Endodermal cell (in vitro differentiated cells): ENCODE measurements around the gene FUBP3. TPM values are rescaled to one million over a fixed set of nuclear protein-coding genes. Genes with fewer than 3 reads are reported as not detected.

Experiments
- DNase-seq: peaks from one replicate; pipeline ENCODE4 v3.0.0-alpha.2; 2017
- H3K27ac ChIP-seq: 2 replicates; pipeline ENCODE4 v1.5.1; 2013; ENCODE audit warnings: mild to moderate bottlenecking, low read depth, low read length, moderate library complexity
- H3K27me3 ChIP-seq: 2 replicates; pipeline ENCODE4 v1.6.1; 2013; ENCODE audit warnings: mild to moderate bottlenecking, low read length, moderate library complexity; ENCODE audit not compliant: insufficient read depth, control insufficient read depth, poor library complexity, severe bottlenecking
- H3K36me3 ChIP-seq: 2 replicates; pipeline ENCODE4 v1.7.0; 2013; ENCODE audit warnings: mild to moderate bottlenecking, low read length, moderate library complexity; ENCODE audit not compliant: control insufficient read depth, insufficient read depth
- H3K4me1 ChIP-seq: one replicate; pipeline ENCODE4 v1.7.0; 2013; ENCODE audit warnings: low read length; ENCODE audit not compliant: control insufficient read depth, insufficient read depth
- H3K4me3 ChIP-seq: 2 replicates; pipeline ENCODE4 v1.5.1; 2013; ENCODE audit warnings: mild to moderate bottlenecking, low read length, moderate library complexity
- H3K9ac ChIP-seq: 2 replicates; pipeline ENCODE4 v1.6.1; 2013; ENCODE audit warnings: mild to moderate bottlenecking, low read length, moderate library complexity; ENCODE audit not compliant: poor library complexity, severe bottlenecking; ENCODE audit errors: extremely low read depth
- H3K9me3 ChIP-seq: 2 replicates; pipeline ENCODE4 v1.6.1; 2013; ENCODE audit warnings: mild to moderate bottlenecking, low read length, moderate library complexity; ENCODE audit not compliant: control insufficient read depth
- H3K27ac Mint-ChIP-seq: 2 replicates; pipeline ENCODE4 v1.8.0; 2020; ENCODE audit warnings: mixed read lengths
- H3K27me3 Mint-ChIP-seq: 2 replicates; pipeline ENCODE4 v1.8.0; 2021; ENCODE audit warnings: mild to moderate bottlenecking, mixed read lengths; ENCODE audit not compliant: insufficient read depth
- H3K36me3 Mint-ChIP-seq: 2 replicates; pipeline ENCODE4 v1.8.0; 2020; ENCODE audit warnings: low read depth, mixed read lengths
- H3K4me1 Mint-ChIP-seq: 2 replicates; pipeline ENCODE4 v1.8.0; 2020; ENCODE audit warnings: mixed read lengths
- H3K4me3 Mint-ChIP-seq: 2 replicates; pipeline ENCODE4 v1.8.0; 2020; ENCODE audit warnings: mild to moderate bottlenecking, moderate library complexity, mixed read lengths
- H3K9me3 Mint-ChIP-seq: 2 replicates; pipeline ENCODE4 v1.8.0; 2020; ENCODE audit warnings: mild to moderate bottlenecking, mixed read lengths
- CTCF ChIP-seq: fragments of 200-600 bp; sonication (generic); conservative IDR thresholded peaks from 2 replicates; pipeline ENCODE4 v1.5.0; 2021; ENCODE audit warnings: antibody characterized with exemption, mild to moderate bottlenecking
- WGBS, 2 experiments: methylation state at CpG; one replicate each; pipeline versions ENCODE4 v1.1.5 to v1.1.7; 2013; ENCODE audit warnings: missing lambda C conversion rate in 2 of 2, mixed read lengths in 1 of 2; ENCODE audit not compliant: insufficient coverage in 1 of 2, insufficient read length in 1 of 2; 5-methylcytosine and 5-hydroxymethylcytosine counted together
- total RNA-seq, 2 donors: library from RNA; stranded (reverse); fragmentation: NEBNext Ultra II Directional in 1 of 2; extraction: Animal tissue kit (Norgen Biotek cat#: 25700) in 1 of 2; gene quantifications; 2 replicates in 1 of 2; 3 replicates in 1 of 2; pipeline ENCODE4 v1.2.1, GENCODE V29; 2021

The FUBP3 gene
- total RNA-seq, 2 donors from 2014 or later, result 74.3 to 76.3 TPM

DNA sequence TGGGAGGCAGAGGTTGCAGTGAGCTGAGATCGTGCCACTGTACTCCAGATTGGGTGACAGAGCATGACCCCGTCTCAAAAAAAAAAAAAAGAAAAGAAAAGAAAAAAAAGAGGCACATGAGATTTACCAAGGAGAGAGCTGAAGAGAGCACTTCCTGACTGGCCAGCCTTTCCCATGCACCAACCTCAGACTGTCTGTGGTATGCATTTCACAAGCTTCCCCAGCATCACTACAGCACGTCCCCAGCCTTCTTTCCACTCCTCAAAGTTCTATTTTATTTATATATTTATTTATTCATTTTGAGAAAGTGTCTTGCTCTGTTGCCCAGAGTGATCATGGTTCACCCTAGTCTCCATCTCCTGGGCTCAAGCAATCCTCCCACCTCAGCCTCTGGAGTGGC lies 13.6 kb upstream of the FUBP3 start:
- Histone ChIP-seq H3K27ac (no peak overlapping the region), H3K9ac (no peak overlapping the region), H3K36me3 (no peaks in the 10 kb centered on the region), H3K4me1 (no peaks in the 10 kb centered on the region), H3K27me3 (no peaks in the 10 kb centered on the region), H3K9me3 (no peaks in the 10 kb centered on the region), H3K4me3 (no peak overlapping the region)
- WGBS, 2 experiments, result 93 to 100% methylated on average over 2 of the region's 3 CpGs
- H3K27me3 Mint-ChIP-seq, result peaks cover 12% of the 10 kb centered on the region
- peaks cover 2% of the 10 kb centered on the region for H3K9me3 Mint-ChIP-seq
- no peak overlapping the region for H3K4me3 Mint-ChIP-seq
- H3K27ac Mint-ChIP-seq, result no peak overlapping the region
- no peak for TF ChIP-seq CTCF
- H3K36me3 Mint-ChIP-seq, result no peaks in the 10 kb centered on the region
- no peaks in the 10 kb centered on the region for H3K4me1 Mint-ChIP-seq
- DNase-seq, result no peak

- no peaks in the 10 kb centered on the region for H3K36me3 Mint-ChIP-seq
- WGBS, 2 experiments, result 89% methylated on average over 8 to 10 of the region's 10 CpGs
- peaks cover 4% of the 10 kb centered on the region for H3K27me3 Mint-ChIP-seq
- H3K27ac Mint-ChIP-seq, result no peak overlapping the region
- no peaks in the 10 kb centered on the region for H3K4me1 ChIP-seq
- H3K4me1 Mint-ChIP-seq, result no peaks in the 10 kb centered on the region
- H3K9ac ChIP-seq, result no peak overlapping the region
- no peak overlapping the region for H3K4me3 ChIP-seq
- no peak for TF ChIP-seq CTCF
- no peak for DNase-seq
- H3K27ac ChIP-seq, result no peak overlapping the region
- no peaks in the 10 kb centered on the region for H3K9me3 ChIP-seq
- no peaks in the 10 kb centered on the region for H3K9me3 Mint-ChIP-seq
- no peaks in the 10 kb centered on the region for H3K36me3 ChIP-seq
- no peak overlapping the region for H3K4me3 Mint-ChIP-seq
- peaks cover 2% of the 10 kb centered on the region for H3K27me3 ChIP-seq
Observed at GRCh38 chr9:130570208-130570607, 9.2 kb upstream of the FUBP3 start.

- no peaks in the 10 kb centered on the region for H3K36me3 Mint-ChIP-seq
- TF ChIP-seq CTCF, result no peak
- no peaks in the 10 kb centered on the region for H3K9me3 Mint-ChIP-seq
- Histone ChIP-seq H3K27ac (no peak overlapping the region), H3K9me3 (no peaks in the 10 kb centered on the region), H3K4me1 (peaks cover 4% of the 10 kb centered on the region), H3K27me3 (peaks cover 16% of the 10 kb centered on the region), H3K9ac (no peak overlapping the region), H3K4me3 (no peak overlapping the region), H3K36me3 (peaks cover under 1% of the 10 kb centered on the region)
- 80 to 88% methylated on average over 1 to 3 of the region's 3 CpGs for WGBS, 2 experiments
- peaks cover 5% of the 10 kb centered on the region for H3K27me3 Mint-ChIP-seq
- H3K4me3 Mint-ChIP-seq, result no peak overlapping the region
- H3K27ac Mint-ChIP-seq, result no peak overlapping the region
- no peak for DNase-seq
- H3K4me1 Mint-ChIP-seq, result peaks cover 3% of the 10 kb centered on the region
Observed at GRCh38 chr9:130575514-130575913, 3.9 kb upstream of the FUBP3 start.
